ENCODE measurements around the gene PGLYRP2. TPM values are rescaled to one million over a fixed set of nuclear protein-coding genes. Genes with fewer than 3 reads are reported as not detected.

Gene PGLYRP2
- polyA plus RNA-seq, 1 donor from 2014 or later, result not detected

DNA sequence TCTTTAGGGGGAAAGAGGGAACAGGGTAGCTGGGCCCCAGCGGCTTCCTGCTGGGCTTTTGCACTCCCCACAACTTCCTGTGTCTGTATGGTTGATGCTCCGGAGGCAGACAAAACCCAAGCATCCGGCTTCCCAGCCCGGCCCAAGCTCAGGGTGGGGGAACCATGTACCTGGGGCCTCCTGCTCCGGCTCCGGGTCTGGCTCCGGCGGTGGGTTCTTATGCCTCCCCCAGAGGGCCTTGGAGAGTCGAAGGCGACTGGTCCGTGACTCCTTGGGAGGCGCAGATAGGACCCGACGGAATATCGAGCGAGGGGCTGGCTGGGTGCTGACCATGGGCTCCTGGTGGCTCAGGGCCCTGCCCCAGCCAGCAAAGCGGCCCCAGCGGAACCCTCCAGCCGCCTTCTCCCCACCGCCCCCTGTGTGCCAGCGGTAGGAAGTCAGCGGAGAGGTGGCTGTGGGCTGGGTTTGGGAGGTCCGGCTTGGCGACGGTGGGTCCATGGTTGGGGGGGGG lies 15.4 kb downstream of the PGLYRP2 start:
- H3F3A ChIP-seq (ENCODE audit: insufficient read depth, low read length, poor library complexity, severe bottlenecking), result no peaks in the 10 kb centered on the region
- H3K9ac ChIP-seq (ENCODE audit: low read length), result no peak overlapping the region
- no peak overlapping the region for H3K4me3 ChIP-seq (ENCODE audit: low read length)
- H3K27ac ChIP-seq (ENCODE audit: low read length), result no peak overlapping the region
- H3K9me2 ChIP-seq (ENCODE audit: insufficient read depth, low read length), result no peaks in the 10 kb centered on the region
- H4K20me1 ChIP-seq (ENCODE audit: insufficient read depth), result no peaks in the 10 kb centered on the region
- TF ChIP-seq, protein P1, sequence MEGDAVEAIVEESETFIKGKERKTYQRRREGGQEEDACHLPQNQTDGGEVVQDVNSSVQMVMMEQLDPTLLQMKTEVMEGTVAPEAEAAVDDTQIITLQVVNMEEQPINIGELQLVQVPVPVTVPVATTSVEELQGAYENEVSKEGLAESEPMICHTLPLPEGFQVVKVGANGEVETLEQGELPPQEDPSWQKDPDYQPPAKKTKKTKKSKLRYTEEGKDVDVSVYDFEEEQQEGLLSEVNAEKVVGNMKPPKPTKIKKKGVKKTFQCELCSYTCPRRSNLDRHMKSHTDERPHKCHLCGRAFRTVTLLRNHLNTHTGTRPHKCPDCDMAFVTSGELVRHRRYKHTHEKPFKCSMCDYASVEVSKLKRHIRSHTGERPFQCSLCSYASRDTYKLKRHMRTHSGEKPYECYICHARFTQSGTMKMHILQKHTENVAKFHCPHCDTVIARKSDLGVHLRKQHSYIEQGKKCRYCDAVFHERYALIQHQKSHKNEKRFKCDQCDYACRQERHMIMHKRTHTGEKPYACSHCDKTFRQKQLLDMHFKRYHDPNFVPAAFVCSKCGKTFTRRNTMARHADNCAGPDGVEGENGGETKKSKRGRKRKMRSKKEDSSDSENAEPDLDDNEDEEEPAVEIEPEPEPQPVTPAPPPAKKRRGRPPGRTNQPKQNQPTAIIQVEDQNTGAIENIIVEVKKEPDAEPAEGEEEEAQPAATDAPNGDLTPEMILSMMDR (IDR thresholded peaks at IDR 0.05; ENCODE audit: poor library complexity, severe bottlenecking), result no peak
- TF ChIP-seq EZH2 (IDR thresholded peaks at IDR 0.05; ENCODE audit: borderline replicate concordance, insufficient read depth, low read length, poor library complexity, severe bottlenecking) (no peak), EP300 (conservative IDR thresholded peaks at IDR 0.05; ENCODE audit: poor library complexity, severe bottlenecking) (no peak), SMC3 (conservative IDR thresholded peaks at IDR 0.05; ENCODE audit: poor library complexity) (no peak), RAD21 (conservative IDR thresholded peaks at IDR 0.05) (no peak), MXI1 (conservative IDR thresholded peaks at IDR 0.05; ENCODE audit: poor library complexity, severe bottlenecking) (no peak), TAF1 (IDR thresholded peaks at IDR 0.05; ENCODE audit: low read depth) (no peak), POLR2AphosphoS5 (IDR thresholded peaks at IDR 0.05) (no peak)
- no peak overlapping the region for H2AFZ ChIP-seq (ENCODE audit: low read depth, low read length)
- H3K79me2 ChIP-seq (replicated peaks; ENCODE audit: insufficient read depth, low read length), result no peaks in the 10 kb centered on the region
- no peak overlapping the region for H3K4me2 ChIP-seq (ENCODE audit: low read length)
- H3K9me3 ChIP-seq (ENCODE audit: low read length), result no peaks in the 10 kb centered on the region
- no peaks in the 10 kb centered on the region for H3K36me3 ChIP-seq (ENCODE audit: insufficient read depth, low read length)
- H3K27me3 ChIP-seq (ENCODE audit: insufficient read depth, low read depth, low read length), result peaks cover 42% of the 10 kb centered on the region

DNA sequence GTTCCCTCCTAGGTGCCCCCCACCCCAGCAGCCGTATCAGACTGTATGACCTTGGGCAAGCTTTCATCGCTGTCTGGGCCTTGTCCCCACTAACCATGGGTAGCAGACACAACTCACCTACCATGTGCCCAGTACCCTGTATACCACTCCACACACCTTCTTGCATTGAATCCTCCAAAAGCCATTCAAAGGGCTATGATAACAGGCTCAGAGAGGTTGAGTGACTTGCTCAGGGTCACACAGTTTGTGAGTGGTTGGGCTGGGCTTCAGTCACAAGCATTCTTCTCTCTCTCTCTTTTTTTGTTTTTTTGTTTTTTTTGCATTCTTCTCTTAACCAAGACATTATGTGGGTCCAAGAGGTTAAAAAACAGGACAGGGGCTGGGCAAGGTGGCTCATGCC lies 17.6 kb downstream of the PGLYRP2 start:
- H3K27ac ChIP-seq (ENCODE audit: low read length), result no peak overlapping the region
- peaks cover 41% of the 10 kb centered on the region for H3K27me3 ChIP-seq (ENCODE audit: insufficient read depth, low read depth, low read length)
- H4K20me1 ChIP-seq (ENCODE audit: insufficient read depth), result no peaks in the 10 kb centered on the region
- H3F3A ChIP-seq (ENCODE audit: insufficient read depth, low read length, poor library complexity, severe bottlenecking), result no peaks in the 10 kb centered on the region
- no peaks in the 10 kb centered on the region for H3K36me3 ChIP-seq (ENCODE audit: insufficient read depth, low read length)
- no peaks in the 10 kb centered on the region for H3K9me2 ChIP-seq (ENCODE audit: insufficient read depth, low read length)
- no peaks in the 10 kb centered on the region for H3K9me3 ChIP-seq (ENCODE audit: low read length)
- H3K9ac ChIP-seq (ENCODE audit: low read length), result no peak overlapping the region
- H3K79me2 ChIP-seq (replicated peaks; ENCODE audit: insufficient read depth, low read length), result no peaks in the 10 kb centered on the region
- no peak overlapping the region for H3K4me2 ChIP-seq (ENCODE audit: low read length)
- H3K4me3 ChIP-seq (ENCODE audit: low read length), result no peak overlapping the region
- TF ChIP-seq, protein P1 (IDR thresholded peaks at IDR 0.05; ENCODE audit: poor library complexity, severe bottlenecking), result no peak
- TF ChIP-seq RAD21 (conservative IDR thresholded peaks at IDR 0.05) (no peak), MXI1 (conservative IDR thresholded peaks at IDR 0.05; ENCODE audit: poor library complexity, severe bottlenecking) (no peak), EP300 (conservative IDR thresholded peaks at IDR 0.05; ENCODE audit: poor library complexity, severe bottlenecking) (no peak), EZH2 (IDR thresholded peaks at IDR 0.05; ENCODE audit: borderline replicate concordance, insufficient read depth, low read length, poor library complexity, severe bottlenecking) (no peak)
- TF ChIP-seq, protein P2, sequence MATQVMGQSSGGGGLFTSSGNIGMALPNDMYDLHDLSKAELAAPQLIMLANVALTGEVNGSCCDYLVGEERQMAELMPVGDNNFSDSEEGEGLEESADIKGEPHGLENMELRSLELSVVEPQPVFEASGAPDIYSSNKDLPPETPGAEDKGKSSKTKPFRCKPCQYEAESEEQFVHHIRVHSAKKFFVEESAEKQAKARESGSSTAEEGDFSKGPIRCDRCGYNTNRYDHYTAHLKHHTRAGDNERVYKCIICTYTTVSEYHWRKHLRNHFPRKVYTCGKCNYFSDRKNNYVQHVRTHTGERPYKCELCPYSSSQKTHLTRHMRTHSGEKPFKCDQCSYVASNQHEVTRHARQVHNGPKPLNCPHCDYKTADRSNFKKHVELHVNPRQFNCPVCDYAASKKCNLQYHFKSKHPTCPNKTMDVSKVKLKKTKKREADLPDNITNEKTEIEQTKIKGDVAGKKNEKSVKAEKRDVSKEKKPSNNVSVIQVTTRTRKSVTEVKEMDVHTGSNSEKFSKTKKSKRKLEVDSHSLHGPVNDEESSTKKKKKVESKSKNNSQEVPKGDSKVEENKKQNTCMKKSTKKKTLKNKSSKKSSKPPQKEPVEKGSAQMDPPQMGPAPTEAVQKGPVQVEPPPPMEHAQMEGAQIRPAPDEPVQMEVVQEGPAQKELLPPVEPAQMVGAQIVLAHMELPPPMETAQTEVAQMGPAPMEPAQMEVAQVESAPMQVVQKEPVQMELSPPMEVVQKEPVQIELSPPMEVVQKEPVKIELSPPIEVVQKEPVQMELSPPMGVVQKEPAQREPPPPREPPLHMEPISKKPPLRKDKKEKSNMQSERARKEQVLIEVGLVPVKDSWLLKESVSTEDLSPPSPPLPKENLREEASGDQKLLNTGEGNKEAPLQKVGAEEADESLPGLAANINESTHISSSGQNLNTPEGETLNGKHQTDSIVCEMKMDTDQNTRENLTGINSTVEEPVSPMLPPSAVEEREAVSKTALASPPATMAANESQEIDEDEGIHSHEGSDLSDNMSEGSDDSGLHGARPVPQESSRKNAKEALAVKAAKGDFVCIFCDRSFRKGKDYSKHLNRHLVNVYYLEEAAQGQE (IDR thresholded peaks at IDR 0.05; ENCODE audit: borderline replicate concordance), result no peak
- H2AFZ ChIP-seq (ENCODE audit: low read depth, low read length), result no peak overlapping the region
